ENCODE results near the gene GGT6. TPM values are rescaled to one million over a fixed set of nuclear protein-coding genes. Genes with fewer than 3 reads are reported as not detected.
"Not testable (repeated sequence)": the region's sequence is repeated elsewhere in the genome, so short reads cannot be mapped to it uniquely, and the experiment has no call there.

The GGT6 gene
- total RNA-seq, 1 donor from 2014 or later, result not detected

GRCh38 chr17:4596636-4597380 lies 36.4 kb upstream of the GGT6 start:
- no peak for DNase-seq
- Mint-ChIP-seq H3K9me3 (no peaks in the 10 kb centered on the region), H3K4me3 (no peak overlapping the region), H3K27me3 (peaks cover 3% of the 10 kb centered on the region), H3K27ac (no peak overlapping the region), H3K4me1 (peaks cover 3% of the 10 kb centered on the region), H3K36me3 (ENCODE audit: low read depth) (no peaks in the 10 kb centered on the region)
- intact Hi-C loops (cut with micrococcal nuclease), result no loop called here

GRCh38 chr17:4595685-4596342 lies 35.4 kb upstream of the GGT6 start:
- H3K4me3 Mint-ChIP-seq; H3K9me3 Mint-ChIP-seq; H3K36me3 Mint-ChIP-seq (ENCODE audit: low read depth); H3K27me3 Mint-ChIP-seq; intact Hi-C loops (cut with micrococcal nuclease); H3K27ac Mint-ChIP-seq; H3K4me1 Mint-ChIP-seq: not testable (repeated sequence)
- DNase-seq, result peak; percentile 50

GRCh38 chr17:4594931-4595684 lies 34.7 kb upstream of the GGT6 start:
- H3K9me3 Mint-ChIP-seq, result no peaks in the 10 kb centered on the region
- H3K27ac Mint-ChIP-seq, result no peak overlapping the region

GRCh38 chr17:4594406-4594805 lies 34.0 kb upstream of the GGT6 start:
- intact Hi-C loops (cut with micrococcal nuclease), result no loop called here
- Mint-ChIP-seq H3K9me3 (no peaks in the 10 kb centered on the region), H3K4me3 (no peak overlapping the region), H3K27me3 (peaks cover 7% of the 10 kb centered on the region), H3K27ac (no peak overlapping the region), H3K4me1 (peaks cover 3% of the 10 kb centered on the region), H3K36me3 (ENCODE audit: low read depth) (no peaks in the 10 kb centered on the region)
- no peak for DNase-seq

More at GRCh38 chr17:4594931-4595684, 34.7 kb upstream of the GGT6 start:
- peak; percentile 77 for DNase-seq
- intact Hi-C loops (cut with micrococcal nuclease), result no loop called here
- no peaks in the 10 kb centered on the region for H3K36me3 Mint-ChIP-seq (ENCODE audit: low read depth)
- H3K27me3 Mint-ChIP-seq, result peaks cover 7% of the 10 kb centered on the region
- no peak overlapping the region for H3K4me3 Mint-ChIP-seq
- H3K4me1 Mint-ChIP-seq, result peaks cover 3% of the 10 kb centered on the region

GRCh38 chr17:4593021-4593421 lies 32.6 kb upstream of the GGT6 start:
- Mint-ChIP-seq H3K36me3 (ENCODE audit: low read depth) (no peaks in the 10 kb centered on the region), H3K9me3 (no peaks in the 10 kb centered on the region), H3K27ac (no peak overlapping the region), H3K27me3 (peaks cover 10% of the 10 kb centered on the region), H3K4me3 (no peak overlapping the region), H3K4me1 (peaks cover 3% of the 10 kb centered on the region)
- DNase-seq, result no peak
- intact Hi-C loops (cut with micrococcal nuclease), result no loop called here

- Mint-ChIP-seq H3K27ac (no peak overlapping the region), H3K9me3 (no peaks in the 10 kb centered on the region), H3K4me3 (no peak overlapping the region), H3K36me3 (ENCODE audit: low read depth) (no peaks in the 10 kb centered on the region), H3K4me1 (peaks cover 3% of the 10 kb centered on the region), H3K27me3 (peaks cover 10% of the 10 kb centered on the region)
- intact Hi-C loops (cut with micrococcal nuclease), result no loop called here
- no peak for DNase-seq
These were observed 32.0 kb upstream of the GGT6 start for GRCh38 chr17:4592240-4593005.

- intact Hi-C loops (cut with micrococcal nuclease), result no loop called here
- no peaks in the 10 kb centered on the region for H3K9me3 Mint-ChIP-seq
- no peak overlapping the region for H3K27ac Mint-ChIP-seq
- peaks cover 3% of the 10 kb centered on the region for H3K4me1 Mint-ChIP-seq
- no peak overlapping the region for H3K4me3 Mint-ChIP-seq
- peaks cover 14% of the 10 kb centered on the region for H3K27me3 Mint-ChIP-seq
- DNase-seq, result no peak
- H3K36me3 Mint-ChIP-seq (ENCODE audit: low read depth), result no peaks in the 10 kb centered on the region
These were observed 31.2 kb upstream of the GGT6 start for GRCh38 chr17:4591529-4591928.

GRCh38 chr17:4590981-4591453 lies 30.6 kb upstream of the GGT6 start:
- DNase-seq, result no peak
- Mint-ChIP-seq H3K27ac (no peak overlapping the region), H3K9me3 (no peaks in the 10 kb centered on the region), H3K4me1 (peaks cover 3% of the 10 kb centered on the region), H3K4me3 (no peak overlapping the region), H3K36me3 (ENCODE audit: low read depth) (no peaks in the 10 kb centered on the region), H3K27me3 (peaks cover 19% of the 10 kb centered on the region)
- intact Hi-C loops (cut with micrococcal nuclease), result no loop called here

- DNase-seq; H3K4me3 Mint-ChIP-seq; H3K27ac Mint-ChIP-seq; H3K9me3 Mint-ChIP-seq; H3K4me1 Mint-ChIP-seq; H3K36me3 Mint-ChIP-seq (ENCODE audit: low read depth); intact Hi-C loops (cut with micrococcal nuclease): not testable (repeated sequence)
- peaks cover 26% of the 10 kb centered on the region for H3K27me3 Mint-ChIP-seq
These were observed 29.7 kb upstream of the GGT6 start for GRCh38 chr17:4590042-4590441.

GRCh38 chr17:4588898-4589625 lies 28.7 kb upstream of the GGT6 start:
- Mint-ChIP-seq H3K27ac (no peak overlapping the region), H3K4me3 (no peak overlapping the region), H3K4me1 (no peaks in the 10 kb centered on the region), H3K9me3 (no peaks in the 10 kb centered on the region), H3K27me3 (peaks cover 26% of the 10 kb centered on the region), H3K36me3 (ENCODE audit: low read depth) (no peaks in the 10 kb centered on the region)
- intact Hi-C loops (cut with micrococcal nuclease), result no loop called here
- DNase-seq, result no peak

GRCh38 chr17:4588391-4588790 lies 28.0 kb upstream of the GGT6 start:
- H3K27me3 Mint-ChIP-seq, result peaks cover 31% of the 10 kb centered on the region
- H3K36me3 Mint-ChIP-seq (ENCODE audit: low read depth), result no peaks in the 10 kb centered on the region
- no peak overlapping the region for H3K27ac Mint-ChIP-seq
- peaks cover 2% of the 10 kb centered on the region for H3K4me1 Mint-ChIP-seq
- no peak overlapping the region for H3K4me3 Mint-ChIP-seq
- intact Hi-C loops (cut with micrococcal nuclease), result no loop called here
- no peaks in the 10 kb centered on the region for H3K9me3 Mint-ChIP-seq
- no peak for DNase-seq

- intact Hi-C loops (cut with micrococcal nuclease), result no loop called here
- H3K27ac Mint-ChIP-seq, result no peak overlapping the region
- peaks cover 2% of the 10 kb centered on the region for H3K4me1 Mint-ChIP-seq
- H3K4me3 Mint-ChIP-seq, result no peak overlapping the region
- H3K9me3 Mint-ChIP-seq, result no peaks in the 10 kb centered on the region
- DNase-seq, result no peak
- no peaks in the 10 kb centered on the region for H3K36me3 Mint-ChIP-seq (ENCODE audit: low read depth)
- peaks cover 37% of the 10 kb centered on the region for H3K27me3 Mint-ChIP-seq
These were observed 27.4 kb upstream of the GGT6 start for GRCh38 chr17:4587803-4588202.

GRCh38 chr17:4587195-4587594 lies 26.8 kb upstream of the GGT6 start:
- no peak for DNase-seq
- Mint-ChIP-seq H3K36me3 (ENCODE audit: low read depth) (no peaks in the 10 kb centered on the region), H3K27me3 (peaks cover 42% of the 10 kb centered on the region), H3K27ac (no peak overlapping the region), H3K4me3 (no peak overlapping the region), H3K4me1 (peaks cover 2% of the 10 kb centered on the region), H3K9me3 (no peaks in the 10 kb centered on the region)
- intact Hi-C loops (cut with micrococcal nuclease), result no loop called here

Measured in activated CD4-positive, alpha-beta T cell treated with anti-CD3 and anti-CD28 coated beads, Interleukin-2, amount 10 ng/mL, durations not matched to agents 24 days and 14 days (primary cell).